ENCODE results near the gene MCOLN2.

Gene MCOLN2

DNA sequence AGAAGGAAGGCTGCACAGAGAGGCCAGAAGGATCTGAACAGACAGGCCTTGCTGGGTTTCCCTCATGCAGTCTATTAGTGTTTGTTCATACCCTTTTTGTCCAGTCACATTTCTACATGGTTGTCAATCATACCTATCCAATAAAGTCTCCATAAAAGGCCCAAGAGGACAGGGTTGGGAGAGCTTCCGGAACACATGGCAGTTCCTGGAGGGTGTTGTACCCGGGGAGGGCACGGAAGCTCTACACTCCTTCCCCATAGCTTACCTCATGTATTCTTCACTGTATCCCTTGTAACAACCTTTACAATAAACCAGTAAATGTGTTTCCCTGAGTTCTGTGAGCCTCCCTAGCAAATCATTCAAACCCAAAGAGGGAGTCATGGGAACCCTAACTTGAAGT lies 28.0 kb downstream of the MCOLN2 start (continued):
- TF ChIP-seq, protein P1, sequence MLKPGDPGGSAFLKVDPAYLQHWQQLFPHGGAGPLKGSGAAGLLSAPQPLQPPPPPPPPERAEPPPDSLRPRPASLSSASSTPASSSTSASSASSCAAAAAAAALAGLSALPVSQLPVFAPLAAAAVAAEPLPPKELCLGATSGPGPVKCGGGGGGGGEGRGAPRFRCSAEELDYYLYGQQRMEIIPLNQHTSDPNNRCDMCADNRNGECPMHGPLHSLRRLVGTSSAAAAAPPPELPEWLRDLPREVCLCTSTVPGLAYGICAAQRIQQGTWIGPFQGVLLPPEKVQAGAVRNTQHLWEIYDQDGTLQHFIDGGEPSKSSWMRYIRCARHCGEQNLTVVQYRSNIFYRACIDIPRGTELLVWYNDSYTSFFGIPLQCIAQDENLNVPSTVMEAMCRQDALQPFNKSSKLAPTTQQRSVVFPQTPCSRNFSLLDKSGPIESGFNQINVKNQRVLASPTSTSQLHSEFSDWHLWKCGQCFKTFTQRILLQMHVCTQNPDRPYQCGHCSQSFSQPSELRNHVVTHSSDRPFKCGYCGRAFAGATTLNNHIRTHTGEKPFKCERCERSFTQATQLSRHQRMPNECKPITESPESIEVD (tag by site-specific recombination; IDR thresholded peaks at IDR 0.05): no peak
- TF ChIP-seq ZNF558 (tag by site-specific recombination; IDR thresholded peaks at IDR 0.05) (no peak), ZNF155 (tag by site-specific recombination; IDR thresholded peaks at IDR 0.05) (no peak), ZNF239 (tag by site-specific recombination; IDR thresholded peaks at IDR 0.05) (no peak), ZNF248 (tag by site-specific recombination; IDR thresholded peaks at IDR 0.05) (no peak)
- TF ChIP-seq, protein P2, sequence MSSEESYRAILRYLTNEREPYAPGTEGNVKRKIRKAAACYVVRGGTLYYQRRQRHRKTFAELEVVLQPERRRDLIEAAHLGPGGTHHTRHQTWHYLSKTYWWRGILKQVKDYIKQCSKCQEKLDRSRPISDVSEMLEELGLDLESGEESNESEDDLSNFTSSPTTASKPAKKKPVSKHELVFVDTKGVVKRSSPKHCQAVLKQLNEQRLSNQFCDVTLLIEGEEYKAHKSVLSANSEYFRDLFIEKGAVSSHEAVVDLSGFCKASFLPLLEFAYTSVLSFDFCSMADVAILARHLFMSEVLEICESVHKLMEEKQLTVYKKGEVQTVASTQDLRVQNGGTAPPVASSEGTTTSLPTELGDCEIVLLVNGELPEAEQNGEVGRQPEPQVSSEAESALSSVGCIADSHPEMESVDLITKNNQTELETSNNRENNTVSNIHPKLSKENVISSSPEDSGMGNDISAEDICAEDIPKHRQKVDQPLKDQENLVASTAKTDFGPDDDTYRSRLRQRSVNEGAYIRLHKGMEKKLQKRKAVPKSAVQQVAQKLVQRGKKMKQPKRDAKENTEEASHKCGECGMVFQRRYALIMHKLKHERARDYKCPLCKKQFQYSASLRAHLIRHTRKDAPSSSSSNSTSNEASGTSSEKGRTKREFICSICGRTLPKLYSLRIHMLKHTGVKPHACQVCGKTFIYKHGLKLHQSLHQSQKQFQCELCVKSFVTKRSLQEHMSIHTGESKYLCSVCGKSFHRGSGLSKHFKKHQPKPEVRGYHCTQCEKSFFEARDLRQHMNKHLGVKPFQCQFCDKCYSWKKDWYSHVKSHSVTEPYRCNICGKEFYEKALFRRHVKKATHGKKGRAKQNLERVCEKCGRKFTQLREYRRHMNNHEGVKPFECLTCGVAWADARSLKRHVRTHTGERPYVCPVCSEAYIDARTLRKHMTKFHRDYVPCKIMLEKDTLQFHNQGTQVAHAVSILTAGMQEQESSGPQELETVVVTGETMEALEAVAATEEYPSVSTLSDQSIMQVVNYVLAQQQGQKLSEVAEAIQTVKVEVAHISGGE (tag by site-specific recombination; conservative IDR thresholded peaks at IDR 0.05; ENCODE audit: low read depth): no peak

DNA sequence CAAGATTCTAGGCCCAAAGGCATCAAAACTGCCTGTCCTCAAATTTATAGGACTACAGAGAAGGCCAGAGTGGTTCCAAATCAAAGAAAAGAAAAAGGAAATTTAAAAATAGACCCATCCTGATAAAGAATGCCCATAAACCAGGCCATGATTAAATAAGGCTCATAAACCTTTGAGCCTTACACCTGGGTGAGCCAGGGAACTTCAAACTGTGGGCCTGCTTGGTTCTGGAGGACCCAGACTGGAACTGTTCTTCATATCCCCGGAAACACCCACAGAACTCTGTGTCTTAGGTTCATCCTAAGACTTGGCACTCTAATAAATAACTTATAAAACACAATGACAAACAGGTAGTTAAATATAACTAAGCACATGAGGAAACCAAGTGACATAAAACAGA lies 28.8 kb downstream of the MCOLN2 start:
- Histone ChIP-seq H3K4me1 (ENCODE audit: control insufficient read depth, insufficient read depth, low read length) (peaks cover 9% of the 10 kb centered on the region), H3K9me3 (ENCODE audit: control insufficient read depth, insufficient read depth, low read depth, low read length) (no peaks in the 10 kb centered on the region), H3K36me3 (ENCODE audit: control insufficient read depth in 2 of 2, insufficient read depth in 1 of 2, low read length in 2 of 2) (peaks cover 0 to 5% of the 10 kb centered on the region in 2 experiments; a peak in 2 of 3 replicates), H3K27ac (ENCODE audit: extremely low read depth, low read depth, low read length) (no peak overlapping the region), H3K4me3 (ENCODE audit: low read depth, low read length) (no peak overlapping the region)
- CTCF ChIA-PET: interaction anchor here (0.5 to 1.0 kb wide), 2 partner anchors 8 to 662 kb away, joined by 3 to 4 read pairs; no protein-coding TSS in a partner anchor
- TF ChIP-seq ZNF610 (tag by site-specific recombination; IDR thresholded peaks at IDR 0.05; ENCODE audit: borderline replicate concordance) (no peak), ZNF366 (tag by site-specific recombination; conservative IDR thresholded peaks at IDR 0.05) (no peak), ZNF37A (tag by site-specific recombination; IDR thresholded peaks at IDR 0.05) (no peak), ZNF792 (tag by site-specific recombination; IDR thresholded peaks at IDR 0.05) (no peak), ZBTB21 (tag by site-specific recombination; IDR thresholded peaks at IDR 0.05) (no peak), KLF16 (tag by site-specific recombination; IDR thresholded peaks at IDR 0.05) (no peak), ZNF654 (tag by site-specific recombination; IDR thresholded peaks at IDR 0.05; ENCODE audit: low read depth) (no peak), ZNF302 (tag by site-specific recombination; IDR thresholded peaks at IDR 0.05; ENCODE audit: low read depth) (no peak), ZNF157 (tag by site-specific recombination; IDR thresholded peaks at IDR 0.05) (no peak), ZNF530 (tag by site-specific recombination; IDR thresholded peaks at IDR 0.05; ENCODE audit: low read depth) (no peak), MZF1 (tag by site-specific recombination; IDR thresholded peaks at IDR 0.05; ENCODE audit: borderline replicate concordance) (no peak), REPIN1 (tag by site-specific recombination; IDR thresholded peaks at IDR 0.05; ENCODE audit: low read depth) (no peak), OSR2 (tag by site-specific recombination; IDR thresholded peaks at IDR 0.05) (no peak), ZFP37 (tag by site-specific recombination; IDR thresholded peaks at IDR 0.05) (no peak), ZNF785 (tag by site-specific recombination; IDR thresholded peaks at IDR 0.05) (no peak), KLF1 (tag by site-specific recombination; IDR thresholded peaks at IDR 0.05) (no peak)
- TF ChIP-seq, protein P3, sequence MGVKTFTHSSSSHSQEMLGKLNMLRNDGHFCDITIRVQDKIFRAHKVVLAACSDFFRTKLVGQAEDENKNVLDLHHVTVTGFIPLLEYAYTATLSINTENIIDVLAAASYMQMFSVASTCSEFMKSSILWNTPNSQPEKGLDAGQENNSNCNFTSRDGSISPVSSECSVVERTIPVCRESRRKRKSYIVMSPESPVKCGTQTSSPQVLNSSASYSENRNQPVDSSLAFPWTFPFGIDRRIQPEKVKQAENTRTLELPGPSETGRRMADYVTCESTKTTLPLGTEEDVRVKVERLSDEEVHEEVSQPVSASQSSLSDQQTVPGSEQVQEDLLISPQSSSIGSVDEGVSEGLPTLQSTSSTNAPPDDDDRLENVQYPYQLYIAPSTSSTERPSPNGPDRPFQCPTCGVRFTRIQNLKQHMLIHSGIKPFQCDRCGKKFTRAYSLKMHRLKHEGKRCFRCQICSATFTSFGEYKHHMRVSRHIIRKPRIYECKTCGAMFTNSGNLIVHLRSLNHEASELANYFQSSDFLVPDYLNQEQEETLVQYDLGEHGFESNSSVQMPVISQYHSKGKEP (tag by site-specific recombination; IDR thresholded peaks at IDR 0.05): no peak
- TF ChIP-seq, protein P4, sequence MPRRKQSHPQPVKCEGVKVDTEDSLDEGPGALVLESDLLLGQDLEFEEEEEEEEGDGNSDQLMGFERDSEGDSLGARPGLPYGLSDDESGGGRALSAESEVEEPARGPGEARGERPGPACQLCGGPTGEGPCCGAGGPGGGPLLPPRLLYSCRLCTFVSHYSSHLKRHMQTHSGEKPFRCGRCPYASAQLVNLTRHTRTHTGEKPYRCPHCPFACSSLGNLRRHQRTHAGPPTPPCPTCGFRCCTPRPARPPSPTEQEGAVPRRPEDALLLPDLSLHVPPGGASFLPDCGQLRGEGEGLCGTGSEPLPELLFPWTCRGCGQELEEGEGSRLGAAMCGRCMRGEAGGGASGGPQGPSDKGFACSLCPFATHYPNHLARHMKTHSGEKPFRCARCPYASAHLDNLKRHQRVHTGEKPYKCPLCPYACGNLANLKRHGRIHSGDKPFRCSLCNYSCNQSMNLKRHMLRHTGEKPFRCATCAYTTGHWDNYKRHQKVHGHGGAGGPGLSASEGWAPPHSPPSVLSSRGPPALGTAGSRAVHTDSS (tag by site-specific recombination; IDR thresholded peaks at IDR 0.05): no peak
- TF ChIP-seq, protein P2 (tag by site-specific recombination; conservative IDR thresholded peaks at IDR 0.05; ENCODE audit: low read depth): no peak
- TF ChIP-seq, protein P5, sequence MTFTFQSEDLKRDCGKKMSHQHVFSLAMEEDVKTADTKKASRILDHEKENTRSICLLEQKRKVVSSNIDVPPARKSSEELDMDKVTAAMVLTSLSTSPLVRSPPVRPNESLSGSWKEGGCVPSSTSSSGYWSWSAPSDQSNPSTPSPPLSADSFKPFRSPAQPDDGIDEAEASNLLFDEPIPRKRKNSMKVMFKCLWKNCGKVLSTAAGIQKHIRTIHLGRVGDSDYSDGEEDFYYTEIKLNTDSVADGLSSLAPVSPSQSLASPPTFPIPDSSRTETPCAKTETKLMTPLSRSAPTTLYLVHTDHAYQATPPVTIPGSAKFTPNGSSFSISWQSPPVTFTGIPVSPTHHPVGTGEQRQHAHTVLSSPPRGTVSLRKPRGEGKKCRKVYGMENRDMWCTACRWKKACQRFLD (tag by site-specific recombination; IDR thresholded peaks at IDR 0.05): no peak
- POLR2A ChIA-PET: no interaction called here

Data from HEK293 (cell line).